DOHH2 (cell line): ENCODE results near the gene UFL1.

Experiments used
- H3F3A ChIP-seq: fragments of 200-600 bp; sonication (generic), shearing (Covaris generic); 2 replicates; pipeline ENCODE4 v1.6.0; 2016; ENCODE audit warnings: antibody characterized with exemption, mild to moderate bottlenecking; ENCODE audit not compliant: control insufficient read depth, insufficient read depth
- H3K27ac ChIP-seq: fragments of 200-600 bp; sonication (generic); 2 replicates; pipeline ENCODE4 v1.5.1; 2014; ENCODE audit warnings: low read depth, mild to moderate bottlenecking, low read length, moderate library complexity
- H3K27me3 ChIP-seq: fragments of 200-600 bp; sonication (generic); 2 replicates; pipeline ENCODE4 v1.6.1; 2014; ENCODE audit warnings: mild to moderate bottlenecking, low read length, mixed read lengths; ENCODE audit not compliant: control insufficient read depth
- H3K36me3 ChIP-seq: fragments of 200-600 bp; sonication (generic); 2 replicates; pipeline ENCODE4 v1.6.1; 2014; ENCODE audit warnings: mild to moderate bottlenecking, low read length, moderate library complexity, mixed read lengths; ENCODE audit not compliant: control insufficient read depth
- H3K4me1 ChIP-seq: fragments of 200-600 bp; sonication (generic); 2 replicates; pipeline ENCODE4 v1.6.1; 2014; ENCODE audit warnings: mild to moderate bottlenecking, low read length, mixed read lengths; ENCODE audit not compliant: control insufficient read depth
- H3K4me2 ChIP-seq: fragments of 200-600 bp; sonication (generic); 2 replicates; pipeline ENCODE4 v1.6.0; 2014; ENCODE audit warnings: mild to moderate bottlenecking, low read length, moderate library complexity
- H3K4me3 ChIP-seq: fragments of 200-600 bp; sonication (generic); 2 replicates; pipeline ENCODE4 v1.5.1; 2014; ENCODE audit warnings: mild to moderate bottlenecking, low read length, mixed read lengths
- H3K79me2 ChIP-seq: fragments of 200-600 bp; sonication (generic); 2 replicates; pipeline ENCODE4 v1.6.1; 2014; ENCODE audit warnings: mild to moderate bottlenecking, low read length, mixed read lengths; ENCODE audit not compliant: control insufficient read depth
- H3K9me2 ChIP-seq: fragments of 200-600 bp; sonication (generic); replicated peaks from 2 replicates; pipeline ENCODE4 v1.6.1; 2014; ENCODE audit warnings: mild to moderate bottlenecking, low read length, mixed read lengths; ENCODE audit not compliant: control insufficient read depth
- H3K9me3 ChIP-seq: fragments of 200-600 bp; sonication (generic); 2 replicates; pipeline ENCODE4 v1.6.1; 2014; ENCODE audit warnings: antibody characterized with exemption, low read length, mixed read lengths; ENCODE audit not compliant: control insufficient read depth, insufficient read depth
- H4K20me1 ChIP-seq: fragments of 200-600 bp; sonication (generic); 2 replicates; pipeline ENCODE4 v1.6.0; 2014; ENCODE audit warnings: low read depth, mild to moderate bottlenecking, antibody characterized with exemption, low read length, moderate library complexity; ENCODE audit not compliant: control insufficient read depth, insufficient read depth
- EZH2phosphoT487 ChIP-seq: fragments of 200-600 bp; sonication (generic); IDR thresholded peaks from 2 replicates; pipeline ENCODE4 v1.6.1; 2017; ENCODE audit warnings: borderline replicate concordance, mild to moderate bottlenecking, antibody characterized with exemption, low read length, moderate library complexity, mixed read lengths
- TF ChIP-seq, protein P1 (sequence below): fragments of 200-600 bp; sonication (generic); IDR thresholded peaks from one replicate; pipeline ENCODE4 v1.5.1; 2014; ENCODE audit warnings: antibody characterized with exemption, mild to moderate bottlenecking, low read depth, low read length; ENCODE audit not compliant: poor library complexity, severe bottlenecking

Gene UFL1

DNA sequence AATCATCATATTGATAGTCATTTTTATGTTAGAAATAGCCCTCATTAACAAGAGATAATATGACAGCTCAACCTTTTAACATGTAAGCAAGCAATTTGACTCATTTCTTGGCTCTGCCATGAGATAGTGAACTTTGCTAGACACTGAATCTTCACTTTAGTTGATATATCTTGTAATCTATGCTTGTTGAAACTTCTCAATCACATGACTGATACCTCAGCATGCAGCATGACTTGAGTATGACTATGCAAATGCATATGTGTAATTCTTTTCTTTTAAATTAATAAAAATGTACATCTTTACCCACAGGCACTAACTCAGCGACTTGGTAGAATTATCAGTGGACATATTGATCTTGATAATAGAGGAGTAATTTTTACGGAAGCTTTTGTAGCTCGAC is 6.6 kb downstream of the UFL1 start:
- no peaks in the 10 kb centered on the region for H3F3A ChIP-seq
- peaks cover 20% of the 10 kb centered on the region for H3K4me1 ChIP-seq
- H3K36me3 ChIP-seq, result peaks cover 95% of the 10 kb centered on the region

DNA sequence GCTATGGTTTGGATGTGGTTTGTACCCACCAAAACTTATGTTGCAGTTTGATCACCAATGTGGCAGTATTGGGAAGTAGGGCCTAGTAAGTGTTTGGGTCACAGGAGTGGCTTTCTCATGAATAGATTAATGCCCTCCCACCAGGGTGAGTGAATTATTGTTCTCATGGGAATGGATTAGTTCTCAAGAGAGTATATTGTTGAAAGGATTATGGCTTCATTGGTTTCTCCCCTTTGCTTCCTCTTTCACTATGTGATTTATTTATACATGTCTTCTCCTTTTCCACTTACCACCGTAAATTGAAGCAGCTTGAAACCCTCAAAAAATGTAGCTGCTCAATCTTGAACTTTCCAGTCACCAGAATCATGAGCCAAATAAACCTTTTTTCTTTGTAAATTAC is 10.8 kb downstream of the UFL1 start:
- Histone ChIP-seq H3K27ac (no peak overlapping the region), H3F3A (no peaks in the 10 kb centered on the region), H3K4me3 (no peak overlapping the region), H3K9me3 (no peaks in the 10 kb centered on the region), H3K79me2 (no peaks in the 10 kb centered on the region), H3K4me2 (peak overlapping the region; percentile 23), H3K27me3 (no peaks in the 10 kb centered on the region), H3K4me1 (peaks cover 11% of the 10 kb centered on the region), H3K9me2 (no peaks in the 10 kb centered on the region), H4K20me1 (no peaks in the 10 kb centered on the region), H3K36me3 (peaks cover 68% of the 10 kb centered on the region)
- no peak for TF ChIP-seq EZH2phosphoT487
- TF ChIP-seq, protein P1, sequence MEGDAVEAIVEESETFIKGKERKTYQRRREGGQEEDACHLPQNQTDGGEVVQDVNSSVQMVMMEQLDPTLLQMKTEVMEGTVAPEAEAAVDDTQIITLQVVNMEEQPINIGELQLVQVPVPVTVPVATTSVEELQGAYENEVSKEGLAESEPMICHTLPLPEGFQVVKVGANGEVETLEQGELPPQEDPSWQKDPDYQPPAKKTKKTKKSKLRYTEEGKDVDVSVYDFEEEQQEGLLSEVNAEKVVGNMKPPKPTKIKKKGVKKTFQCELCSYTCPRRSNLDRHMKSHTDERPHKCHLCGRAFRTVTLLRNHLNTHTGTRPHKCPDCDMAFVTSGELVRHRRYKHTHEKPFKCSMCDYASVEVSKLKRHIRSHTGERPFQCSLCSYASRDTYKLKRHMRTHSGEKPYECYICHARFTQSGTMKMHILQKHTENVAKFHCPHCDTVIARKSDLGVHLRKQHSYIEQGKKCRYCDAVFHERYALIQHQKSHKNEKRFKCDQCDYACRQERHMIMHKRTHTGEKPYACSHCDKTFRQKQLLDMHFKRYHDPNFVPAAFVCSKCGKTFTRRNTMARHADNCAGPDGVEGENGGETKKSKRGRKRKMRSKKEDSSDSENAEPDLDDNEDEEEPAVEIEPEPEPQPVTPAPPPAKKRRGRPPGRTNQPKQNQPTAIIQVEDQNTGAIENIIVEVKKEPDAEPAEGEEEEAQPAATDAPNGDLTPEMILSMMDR, result no peak

More for the DNA sequence above, 6.6 kb downstream of the UFL1 start:
- Histone ChIP-seq H3K9me2 (no peaks in the 10 kb centered on the region), H3K9me3 (no peaks in the 10 kb centered on the region), H3K27ac (no peak overlapping the region), H3K4me3 (no peak overlapping the region), H3K27me3 (no peaks in the 10 kb centered on the region), H4K20me1 (no peaks in the 10 kb centered on the region), H3K4me2 (no peak overlapping the region), H3K79me2 (peaks cover 10% of the 10 kb centered on the region)
- TF ChIP-seq, protein P1, result no peak
- no peak for TF ChIP-seq EZH2phosphoT487

DNA sequence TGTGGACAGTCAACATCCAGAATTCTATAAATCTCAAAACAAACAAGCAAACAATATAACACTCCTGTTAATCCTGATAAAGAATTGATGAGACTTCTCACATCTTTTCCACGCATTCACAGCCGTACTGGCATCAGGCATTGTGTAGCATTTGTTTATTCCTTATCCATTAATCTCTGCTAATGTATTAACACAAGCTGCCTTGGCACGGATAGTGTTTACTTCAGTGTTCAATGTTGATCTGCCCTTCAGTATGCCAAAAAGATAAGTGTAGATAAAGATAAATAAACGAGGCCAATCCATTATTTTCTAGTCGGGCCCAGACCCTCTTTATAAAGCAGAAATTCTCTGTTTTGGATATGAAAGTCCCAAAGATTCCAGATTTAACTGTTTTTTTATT is 16.1 kb downstream of the UFL1 start:
- no peak overlapping the region for H3K27ac ChIP-seq
- no peaks in the 10 kb centered on the region; the same call in 1 of the 2 replicates for H3K4me1 ChIP-seq
- H3K27me3 ChIP-seq, result no peaks in the 10 kb centered on the region
- no peaks in the 10 kb centered on the region for H4K20me1 ChIP-seq
- no peak overlapping the region for H3K4me2 ChIP-seq
- H3K4me3 ChIP-seq, result no peak overlapping the region
- peaks cover 57% of the 10 kb centered on the region for H3K36me3 ChIP-seq
- peaks cover 5% of the 10 kb centered on the region; the same call in 1 of the 2 replicates for H3F3A ChIP-seq
- no peaks in the 10 kb centered on the region for H3K9me3 ChIP-seq
- no peaks in the 10 kb centered on the region for H3K79me2 ChIP-seq
- TF ChIP-seq, protein P1, result no peak
- no peak for TF ChIP-seq EZH2phosphoT487
- no peaks in the 10 kb centered on the region for H3K9me2 ChIP-seq
